HL-60 (cell line): ENCODE measurements around the gene UNC80.

Source experiments
- POLR2AphosphoS5 ChIP-seq: IDR thresholded peaks from 2 replicates; pipeline ENCODE4 v1.6.1; 2012; ENCODE audit warnings: low read depth
- TF ChIP-seq, protein P1 (sequence below): IDR thresholded peaks from one replicate; pipeline ENCODE4 v1.5.1; 2011; ENCODE audit warnings: low read length, control low read depth, inconsistent platforms; ENCODE audit not compliant: insufficient read depth
- TF ChIP-seq, protein P2 (sequence below): IDR thresholded peaks from 2 replicates; pipeline ENCODE4 v1.6.1; 2012; ENCODE audit warnings: low read depth; ENCODE audit not compliant: insufficient replicate concordance

DNA sequence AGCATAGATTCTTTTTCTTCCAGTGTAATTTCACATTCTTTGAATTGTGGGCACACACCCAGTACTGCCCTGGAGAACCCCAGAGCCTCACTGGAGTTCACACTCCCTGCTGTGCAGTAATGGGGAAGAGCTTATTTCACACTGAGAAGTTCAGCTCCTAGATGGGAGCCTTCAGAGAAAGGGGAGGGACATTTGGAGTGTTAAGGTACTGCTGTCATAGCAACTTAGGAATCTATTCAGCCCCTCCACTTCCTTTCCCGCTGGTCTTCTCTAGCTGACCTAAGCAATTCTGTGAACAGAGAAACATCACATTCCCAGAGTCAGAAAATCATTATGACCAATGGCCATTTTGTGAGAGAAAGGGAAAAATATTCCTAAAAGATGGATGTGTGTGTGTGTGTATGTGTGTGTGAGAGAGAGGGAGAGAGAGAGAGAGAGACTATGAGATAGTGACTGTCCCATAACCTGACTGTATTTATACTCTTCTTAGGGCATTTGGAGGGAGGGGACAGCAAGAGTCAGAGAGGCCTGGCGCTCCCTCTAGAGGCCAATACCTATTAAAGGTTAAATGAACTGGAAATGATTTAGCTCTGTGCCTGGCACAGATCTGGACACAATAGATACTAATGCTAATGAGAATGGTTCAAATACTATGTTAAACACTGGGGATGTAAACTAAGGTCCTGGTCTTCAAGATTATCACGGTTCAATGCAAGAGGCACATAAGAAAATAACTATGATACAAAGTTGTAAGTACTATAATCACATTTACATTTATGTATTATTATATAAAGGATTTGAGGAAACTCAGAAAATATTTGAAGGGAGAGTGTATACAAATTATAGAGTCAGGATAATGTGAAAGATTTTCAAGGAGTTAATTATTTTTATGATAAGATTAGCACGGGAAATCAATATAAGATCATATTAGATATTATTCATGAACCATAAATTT, 189.3 kb downstream of the UNC80 start:
- TF ChIP-seq, protein P1, sequence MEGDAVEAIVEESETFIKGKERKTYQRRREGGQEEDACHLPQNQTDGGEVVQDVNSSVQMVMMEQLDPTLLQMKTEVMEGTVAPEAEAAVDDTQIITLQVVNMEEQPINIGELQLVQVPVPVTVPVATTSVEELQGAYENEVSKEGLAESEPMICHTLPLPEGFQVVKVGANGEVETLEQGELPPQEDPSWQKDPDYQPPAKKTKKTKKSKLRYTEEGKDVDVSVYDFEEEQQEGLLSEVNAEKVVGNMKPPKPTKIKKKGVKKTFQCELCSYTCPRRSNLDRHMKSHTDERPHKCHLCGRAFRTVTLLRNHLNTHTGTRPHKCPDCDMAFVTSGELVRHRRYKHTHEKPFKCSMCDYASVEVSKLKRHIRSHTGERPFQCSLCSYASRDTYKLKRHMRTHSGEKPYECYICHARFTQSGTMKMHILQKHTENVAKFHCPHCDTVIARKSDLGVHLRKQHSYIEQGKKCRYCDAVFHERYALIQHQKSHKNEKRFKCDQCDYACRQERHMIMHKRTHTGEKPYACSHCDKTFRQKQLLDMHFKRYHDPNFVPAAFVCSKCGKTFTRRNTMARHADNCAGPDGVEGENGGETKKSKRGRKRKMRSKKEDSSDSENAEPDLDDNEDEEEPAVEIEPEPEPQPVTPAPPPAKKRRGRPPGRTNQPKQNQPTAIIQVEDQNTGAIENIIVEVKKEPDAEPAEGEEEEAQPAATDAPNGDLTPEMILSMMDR: peak; percentile 37
- no peak for TF ChIP-seq POLR2AphosphoS5
- TF ChIP-seq, protein P2, sequence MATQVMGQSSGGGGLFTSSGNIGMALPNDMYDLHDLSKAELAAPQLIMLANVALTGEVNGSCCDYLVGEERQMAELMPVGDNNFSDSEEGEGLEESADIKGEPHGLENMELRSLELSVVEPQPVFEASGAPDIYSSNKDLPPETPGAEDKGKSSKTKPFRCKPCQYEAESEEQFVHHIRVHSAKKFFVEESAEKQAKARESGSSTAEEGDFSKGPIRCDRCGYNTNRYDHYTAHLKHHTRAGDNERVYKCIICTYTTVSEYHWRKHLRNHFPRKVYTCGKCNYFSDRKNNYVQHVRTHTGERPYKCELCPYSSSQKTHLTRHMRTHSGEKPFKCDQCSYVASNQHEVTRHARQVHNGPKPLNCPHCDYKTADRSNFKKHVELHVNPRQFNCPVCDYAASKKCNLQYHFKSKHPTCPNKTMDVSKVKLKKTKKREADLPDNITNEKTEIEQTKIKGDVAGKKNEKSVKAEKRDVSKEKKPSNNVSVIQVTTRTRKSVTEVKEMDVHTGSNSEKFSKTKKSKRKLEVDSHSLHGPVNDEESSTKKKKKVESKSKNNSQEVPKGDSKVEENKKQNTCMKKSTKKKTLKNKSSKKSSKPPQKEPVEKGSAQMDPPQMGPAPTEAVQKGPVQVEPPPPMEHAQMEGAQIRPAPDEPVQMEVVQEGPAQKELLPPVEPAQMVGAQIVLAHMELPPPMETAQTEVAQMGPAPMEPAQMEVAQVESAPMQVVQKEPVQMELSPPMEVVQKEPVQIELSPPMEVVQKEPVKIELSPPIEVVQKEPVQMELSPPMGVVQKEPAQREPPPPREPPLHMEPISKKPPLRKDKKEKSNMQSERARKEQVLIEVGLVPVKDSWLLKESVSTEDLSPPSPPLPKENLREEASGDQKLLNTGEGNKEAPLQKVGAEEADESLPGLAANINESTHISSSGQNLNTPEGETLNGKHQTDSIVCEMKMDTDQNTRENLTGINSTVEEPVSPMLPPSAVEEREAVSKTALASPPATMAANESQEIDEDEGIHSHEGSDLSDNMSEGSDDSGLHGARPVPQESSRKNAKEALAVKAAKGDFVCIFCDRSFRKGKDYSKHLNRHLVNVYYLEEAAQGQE: no peak
